Activated CD4-positive, alpha-beta memory T cell treated with anti-CD3 and anti-CD28 coated beads for 36 hours (primary cell): Measurements from ENCODE around the gene HS2ST1. TPM values are rescaled to one million over a fixed set of nuclear protein-coding genes. Genes with fewer than 3 reads are reported as not detected.

Experiments used
- CTCF ChIA-PET: fragments of 350-600 bp; sonication (Branson Sonifier 250); formaldehyde crosslinking; loops from one replicate; lab custom pipeline; 2021; ENCODE audit warnings: antibody characterized with exemption, inconsistent platforms; lab: Charles Lee
- POLR2A ChIA-PET: fragments of 350-600 bp; sonication (Branson Sonifier 250); formaldehyde crosslinking; loops from one replicate; lab custom pipeline; 2021; ENCODE audit warnings: antibody characterized with exemption; lab: Charles Lee
- DNase-seq: peaks from one replicate; pipeline ENCODE4 v3.0.0-alpha.2; 2020
- H3K27ac Mint-ChIP-seq: one replicate; pipeline ENCODE4 v1.8.0; 2021; ENCODE audit warnings: mixed read lengths
- H3K27me3 Mint-ChIP-seq: one replicate; pipeline ENCODE4 v1.8.0; 2021; ENCODE audit warnings: mixed read lengths
- H3K36me3 Mint-ChIP-seq: one replicate; pipeline ENCODE4 v1.8.0; 2021; ENCODE audit warnings: mixed read lengths
- H3K4me1 Mint-ChIP-seq: one replicate; pipeline ENCODE4 v1.8.0; 2021; ENCODE audit warnings: low read depth, mixed read lengths
- H3K4me3 Mint-ChIP-seq: one replicate; pipeline ENCODE4 v1.8.0; 2021; ENCODE audit warnings: mild to moderate bottlenecking, mixed read lengths
- H3K9me3 Mint-ChIP-seq: one replicate; pipeline ENCODE4 v1.8.0; 2021; ENCODE audit warnings: mixed read lengths
- intact Hi-C: fragments of 100-400 bp; cut with micrococcal nuclease; formaldehyde crosslinking; loops from one replicate; pipeline ENCODE4 v1.15.1; 2023
- total RNA-seq, 2 experiments: library from RNA; stranded (reverse); gene quantifications; one replicate each; pipeline ENCODE4 v1.2.3, GENCODE V29; 2021

The HS2ST1 gene
- total RNA-seq, 2 experiments from 2014 or later, result 16.4 to 16.5 TPM

DNA sequence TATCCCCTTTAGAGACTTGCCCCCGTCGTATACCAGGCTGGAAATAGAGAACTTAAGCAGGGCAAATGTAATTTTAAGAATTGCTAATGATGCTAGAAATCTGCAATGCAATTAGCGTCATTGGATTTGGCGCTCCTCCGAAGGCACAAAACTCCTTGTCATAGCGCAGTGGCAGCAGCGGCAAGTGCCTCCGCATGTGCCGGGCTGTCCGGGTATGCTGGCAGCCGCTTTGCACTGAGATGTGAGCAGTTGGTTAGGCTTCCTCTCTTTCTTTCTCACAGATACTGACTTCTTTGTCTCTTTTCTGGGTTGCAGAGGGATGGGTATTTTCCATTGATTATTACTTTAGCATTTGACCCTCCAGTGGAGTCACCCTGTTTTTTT, 220.9 kb downstream of the HS2ST1 start:
- no peak for DNase-seq
- H3K27ac Mint-ChIP-seq, result no peak overlapping the region
- peaks cover 10% of the 10 kb centered on the region for H3K4me1 Mint-ChIP-seq
- POLR2A ChIA-PET, result no interaction called here
- intact Hi-C loops, result no loop called here
- peaks cover 25% of the 10 kb centered on the region for H3K27me3 Mint-ChIP-seq
- no peak overlapping the region for H3K4me3 Mint-ChIP-seq
- no peaks in the 10 kb centered on the region for H3K9me3 Mint-ChIP-seq
- no peaks in the 10 kb centered on the region for H3K36me3 Mint-ChIP-seq
- CTCF ChIA-PET, result no interaction called here

DNA sequence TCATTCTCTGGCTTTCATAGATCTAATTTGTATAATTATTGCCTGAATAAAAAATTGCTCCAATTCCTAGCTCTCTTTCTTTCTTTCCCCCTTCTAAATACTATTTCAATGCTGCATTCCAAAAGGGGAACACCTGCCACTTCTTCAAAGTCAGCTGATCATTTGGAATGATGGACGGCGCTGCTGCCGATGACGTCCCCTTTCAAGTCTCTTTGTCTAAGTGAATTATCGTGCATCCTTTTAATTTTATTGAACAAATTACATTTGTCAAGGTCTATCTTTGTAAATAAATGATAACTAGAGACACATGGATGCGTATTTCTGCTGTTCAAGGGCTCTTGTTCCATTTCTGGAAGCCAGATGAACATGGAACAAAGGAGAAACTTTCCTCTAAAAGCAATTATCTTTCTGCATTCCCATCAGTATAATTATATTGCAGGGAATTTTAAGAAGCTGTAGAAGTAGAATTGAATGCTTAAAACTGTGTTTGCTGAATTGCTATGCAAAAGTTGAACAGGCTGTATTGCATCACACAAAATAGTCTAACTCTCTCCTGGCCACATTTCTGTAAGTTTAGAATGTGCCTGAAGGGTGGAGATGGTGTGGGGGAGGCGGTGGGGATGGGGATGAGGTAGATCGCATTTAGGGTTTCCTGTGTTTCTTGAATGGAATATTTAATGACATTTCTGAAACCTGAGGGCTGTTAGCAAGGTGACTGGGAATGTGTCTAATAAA, 222.3 kb downstream of the HS2ST1 start:
- DNase-seq, result no peak
- Mint-ChIP-seq H3K36me3 (no peaks in the 10 kb centered on the region), H3K4me3 (no peak overlapping the region), H3K9me3 (no peaks in the 10 kb centered on the region), H3K27ac (no peak overlapping the region), H3K4me1 (peaks cover 6% of the 10 kb centered on the region), H3K27me3 (peaks cover 20% of the 10 kb centered on the region)
- intact Hi-C loops, result no loop called here
- CTCF ChIA-PET, result no interaction called here
- POLR2A ChIA-PET, result no interaction called here

DNA sequence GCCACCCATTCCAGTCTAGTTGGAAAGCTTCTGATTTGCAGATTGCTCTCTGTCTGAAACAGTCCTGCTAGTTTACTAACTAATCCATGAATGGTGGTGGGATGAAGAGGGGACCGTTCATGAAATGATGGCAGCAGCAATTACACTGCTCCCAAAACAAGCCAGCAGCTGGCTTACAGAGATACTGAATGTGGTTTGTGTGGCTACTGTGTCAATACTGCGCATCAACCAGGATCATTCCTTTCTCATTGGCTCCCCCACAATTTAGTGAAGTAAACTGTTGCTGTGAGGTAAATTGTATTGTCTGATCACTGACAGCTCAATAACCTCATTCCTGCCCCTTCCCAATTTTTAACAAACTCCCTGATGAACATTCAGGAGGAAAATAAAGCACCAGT, 222.9 kb downstream of the HS2ST1 start:
- Mint-ChIP-seq H3K4me3 (no peak overlapping the region), H3K27me3 (peaks cover 17% of the 10 kb centered on the region), H3K36me3 (no peaks in the 10 kb centered on the region), H3K9me3 (no peaks in the 10 kb centered on the region), H3K4me1 (peaks cover 5% of the 10 kb centered on the region), H3K27ac (no peak overlapping the region)
- intact Hi-C loops, result no loop called here
- no peak for DNase-seq
- POLR2A ChIA-PET, result no interaction called here
- CTCF ChIA-PET, result no interaction called here

DNA sequence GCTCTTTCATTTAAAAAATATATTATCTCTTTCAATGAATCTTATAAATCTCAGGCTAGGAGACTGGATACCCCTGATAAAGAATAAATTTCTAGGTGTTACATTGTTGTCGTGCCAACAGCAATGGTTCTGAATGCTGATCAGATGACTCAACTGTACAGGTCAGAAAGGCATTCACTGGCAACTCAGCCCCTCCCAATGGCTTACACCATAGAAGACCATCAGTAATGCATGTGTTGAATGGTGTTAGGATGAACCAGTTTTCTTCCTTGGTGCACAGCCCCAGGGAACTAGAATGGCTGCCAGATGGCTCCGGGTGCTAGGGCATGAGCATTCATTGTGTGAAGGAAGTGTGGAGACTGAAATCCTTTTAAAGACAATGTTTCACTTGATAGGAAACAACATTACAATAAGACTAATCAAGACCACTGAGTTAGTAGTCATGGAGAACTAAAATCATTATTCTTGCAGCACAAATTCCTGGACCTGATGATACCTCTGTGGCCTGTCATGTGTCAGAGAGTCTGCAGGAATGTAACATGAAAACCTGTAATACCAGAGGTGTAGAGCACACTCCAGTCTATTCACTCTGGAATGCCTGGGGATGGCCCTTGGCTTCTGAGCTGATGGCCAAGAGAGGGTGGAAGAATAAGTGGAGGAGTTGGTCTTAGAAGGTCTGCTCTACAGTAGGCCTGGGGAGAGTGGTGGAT, 226.6 kb downstream of the HS2ST1 start:
- POLR2A ChIA-PET, result no interaction called here
- no peak for DNase-seq
- no peaks in the 10 kb centered on the region for H3K9me3 Mint-ChIP-seq
- H3K4me1 Mint-ChIP-seq, result no peaks in the 10 kb centered on the region
- peaks cover 3% of the 10 kb centered on the region for H3K27me3 Mint-ChIP-seq
- H3K27ac Mint-ChIP-seq, result no peak overlapping the region
- CTCF ChIA-PET, result no interaction called here
- intact Hi-C loops, result no loop called here
- no peaks in the 10 kb centered on the region for H3K36me3 Mint-ChIP-seq
- H3K4me3 Mint-ChIP-seq, result no peak overlapping the region

DNA sequence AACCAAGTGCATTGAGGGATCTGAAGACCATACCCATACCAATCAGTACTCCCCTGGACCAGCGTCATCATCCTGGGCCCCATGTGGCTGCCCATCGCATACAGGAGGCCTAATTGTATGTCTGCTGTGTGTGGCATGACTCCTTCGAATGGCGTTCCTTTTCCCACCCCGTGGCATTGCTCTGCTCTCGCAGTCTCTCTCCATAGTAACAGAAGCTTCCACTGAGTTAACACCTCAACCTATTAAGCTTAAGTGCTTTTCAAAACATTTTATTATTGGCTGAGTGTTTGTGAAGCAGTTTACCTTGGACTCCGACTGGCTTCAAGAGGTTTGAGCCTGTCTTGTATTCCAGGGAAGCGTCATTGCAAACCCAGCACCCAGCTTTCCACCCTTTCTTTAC, 227.1 kb downstream of the HS2ST1 start:
- H3K9me3 Mint-ChIP-seq, result no peaks in the 10 kb centered on the region
- intact Hi-C loops, result no loop called here
- H3K4me3 Mint-ChIP-seq, result no peak overlapping the region
- H3K36me3 Mint-ChIP-seq, result no peaks in the 10 kb centered on the region
- POLR2A ChIA-PET, result no interaction called here
- H3K4me1 Mint-ChIP-seq, result no peaks in the 10 kb centered on the region
- peaks cover 6% of the 10 kb centered on the region for H3K27me3 Mint-ChIP-seq
- H3K27ac Mint-ChIP-seq, result no peak overlapping the region
- CTCF ChIA-PET, result no interaction called here
- no peak for DNase-seq

DNA sequence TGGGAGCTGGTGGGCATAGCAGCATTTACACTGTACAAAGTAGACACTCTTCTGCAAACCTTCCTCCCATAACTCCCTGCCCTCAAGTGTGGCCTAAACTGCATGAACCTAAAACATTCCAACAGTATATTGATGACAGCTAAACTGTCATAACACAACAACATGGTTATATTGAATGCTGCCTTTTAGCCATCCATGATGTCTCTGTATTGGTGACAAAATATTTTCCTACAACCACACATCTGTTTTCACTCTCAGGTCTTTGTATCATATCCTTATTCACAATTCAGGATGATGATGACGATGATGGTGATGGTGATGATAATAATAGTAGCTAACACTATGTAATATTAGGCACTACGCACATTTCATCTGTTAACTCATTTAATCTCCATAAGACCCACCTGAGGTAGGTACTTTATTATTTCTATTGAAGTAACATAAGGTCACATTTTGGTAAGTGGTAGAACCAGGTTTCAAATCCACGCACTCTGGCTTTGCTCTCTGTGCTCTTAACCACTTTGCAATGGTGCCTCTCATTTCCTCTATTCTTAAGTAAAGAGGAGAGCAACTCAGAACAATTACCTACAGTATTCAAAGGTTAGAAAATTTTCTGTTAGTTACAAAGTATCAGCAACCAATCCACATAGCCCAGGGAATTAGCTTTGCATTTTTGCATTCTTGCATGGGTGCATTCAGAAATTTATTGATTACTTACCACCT, 229.1 kb downstream of the HS2ST1 start:
- no peak overlapping the region for H3K4me3 Mint-ChIP-seq
- no peaks in the 10 kb centered on the region for H3K9me3 Mint-ChIP-seq
- H3K27ac Mint-ChIP-seq, result no peak overlapping the region
- H3K4me1 Mint-ChIP-seq, result no peaks in the 10 kb centered on the region
- DNase-seq, result no peak
- POLR2A ChIA-PET, result no interaction called here
- intact Hi-C loops, result no loop called here
- CTCF ChIA-PET, result interaction anchor here (0.5 kb wide), 1 partner anchor 815 kb away, joined by 3 read pairs; no protein-coding TSS in a partner anchor
- peaks cover 13% of the 10 kb centered on the region for H3K27me3 Mint-ChIP-seq
- H3K36me3 Mint-ChIP-seq, result no peaks in the 10 kb centered on the region

DNA sequence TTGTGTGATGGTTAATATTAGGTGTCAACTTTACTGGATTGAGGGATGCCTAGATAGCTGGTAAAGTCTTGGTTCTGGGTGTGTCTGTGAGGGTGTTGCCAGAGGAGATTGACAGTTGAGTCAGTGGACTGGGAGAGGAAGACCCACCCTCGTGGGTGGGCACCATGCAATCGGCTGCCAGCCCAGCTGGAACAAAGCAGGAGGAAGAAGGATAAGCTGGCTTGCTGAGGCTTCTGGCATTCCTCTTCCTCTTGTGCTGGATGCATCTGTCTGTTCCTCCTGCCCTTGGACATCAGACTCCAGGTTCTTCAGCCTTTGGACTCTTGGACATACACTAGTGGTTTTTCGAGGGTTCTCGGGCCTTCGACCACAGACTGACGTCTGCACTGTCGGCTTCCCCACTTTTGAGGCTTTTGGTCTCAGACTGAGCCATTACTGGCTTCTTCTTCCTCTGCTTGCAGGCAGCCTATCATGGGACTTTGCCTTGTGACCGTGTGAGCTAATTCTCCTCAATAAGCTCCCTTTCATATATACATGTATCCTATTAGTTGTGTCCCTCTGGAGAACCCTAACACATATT, 230.0 kb downstream of the HS2ST1 start:
- no peak for DNase-seq
- Mint-ChIP-seq H3K4me1 (no peaks in the 10 kb centered on the region), H3K9me3 (no peaks in the 10 kb centered on the region), H3K36me3 (no peaks in the 10 kb centered on the region), H3K27me3 (peaks cover 21% of the 10 kb centered on the region), H3K4me3 (no peak overlapping the region), H3K27ac (no peak overlapping the region)
- intact Hi-C loops, result no loop called here
- CTCF ChIA-PET, result interaction anchor here (0.5 kb wide), 1 partner anchor 814 kb away, joined by 3 read pairs; no protein-coding TSS in a partner anchor
- POLR2A ChIA-PET, result no interaction called here

DNA sequence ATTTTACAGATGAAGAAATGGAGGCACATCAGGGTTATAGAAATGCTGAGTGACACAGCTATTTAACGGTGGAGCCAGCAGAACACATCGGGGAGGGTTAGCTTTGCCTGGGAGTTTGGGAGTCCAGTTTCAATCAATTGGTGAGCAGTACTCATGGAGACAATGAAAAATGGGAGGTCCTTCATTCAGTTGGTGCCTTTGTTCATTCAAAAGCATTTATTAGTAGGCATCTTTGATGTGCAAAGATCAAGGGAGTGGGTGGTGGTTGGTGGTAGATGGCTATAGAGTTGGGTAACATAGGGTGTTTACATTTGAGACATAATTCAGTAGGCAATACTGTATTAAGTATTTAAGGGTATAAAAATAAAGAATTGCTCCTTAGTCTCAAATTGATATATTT, 230.5 kb downstream of the HS2ST1 start:
- H3K9me3 Mint-ChIP-seq, result no peaks in the 10 kb centered on the region
- no peaks in the 10 kb centered on the region for H3K4me1 Mint-ChIP-seq
- intact Hi-C loops, result no loop called here
- ChIA-PET POLR2A (no interaction called here), CTCF (no interaction called here)
- peaks cover 24% of the 10 kb centered on the region for H3K27me3 Mint-ChIP-seq
- no peak overlapping the region for H3K4me3 Mint-ChIP-seq
- H3K36me3 Mint-ChIP-seq, result no peaks in the 10 kb centered on the region
- no peak overlapping the region for H3K27ac Mint-ChIP-seq
- no peak for DNase-seq

DNA sequence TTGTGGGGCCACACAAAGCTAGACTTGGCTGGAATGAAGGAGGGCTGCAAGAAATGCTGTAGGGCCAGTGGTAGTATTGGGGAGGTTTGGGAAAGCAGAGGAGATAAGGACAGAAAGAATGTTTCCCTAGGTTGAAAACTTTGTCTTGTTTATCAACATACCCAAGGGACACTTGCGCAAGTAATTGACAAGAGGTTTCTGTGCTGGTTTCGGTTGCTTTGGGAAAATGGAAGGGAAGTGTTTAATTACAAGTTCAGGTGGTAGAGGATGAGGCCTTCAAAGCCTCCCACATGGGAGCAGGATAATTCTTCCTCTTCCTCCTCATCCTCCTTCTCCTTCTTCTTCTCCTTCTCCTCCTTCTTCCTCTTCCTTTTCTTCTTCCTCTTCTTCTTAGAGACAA, 232.1 kb downstream of the HS2ST1 start:
- peaks cover 30% of the 10 kb centered on the region for H3K27me3 Mint-ChIP-seq
- no peaks in the 10 kb centered on the region for H3K9me3 Mint-ChIP-seq
- H3K27ac Mint-ChIP-seq, result no peak overlapping the region
- CTCF ChIA-PET, result interaction anchor here (1.6 kb wide), 1 partner anchor 13 kb away, joined by 3 read pairs; no protein-coding TSS in a partner anchor
- peaks cover 5% of the 10 kb centered on the region for H3K4me1 Mint-ChIP-seq
- POLR2A ChIA-PET, result no interaction called here
- DNase-seq, result no peak
- H3K4me3 Mint-ChIP-seq, result no peak overlapping the region
- H3K36me3 Mint-ChIP-seq, result no peaks in the 10 kb centered on the region
- intact Hi-C loops, result no loop called here

DNA sequence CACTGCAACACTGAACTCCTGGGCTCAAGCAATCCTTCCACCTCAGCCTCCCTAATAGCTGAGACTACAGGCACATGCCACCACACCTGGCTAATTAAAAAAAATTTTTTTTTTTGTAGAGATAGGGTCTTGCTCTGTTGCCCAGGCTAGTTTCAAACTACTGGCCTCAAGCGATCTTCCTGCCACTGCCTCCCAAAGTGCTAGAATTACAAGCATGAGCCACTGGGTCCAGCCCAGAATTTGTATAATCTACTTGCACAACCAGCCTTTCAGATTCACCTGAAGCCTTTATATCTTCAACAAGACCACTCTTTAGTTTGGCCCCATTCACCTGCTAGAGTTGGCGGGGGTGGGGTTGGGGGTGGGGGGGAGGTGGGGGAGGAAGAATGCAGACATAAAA, 232.6 kb downstream of the HS2ST1 start:
- POLR2A ChIA-PET, result no interaction called here
- intact Hi-C loops, result no loop called here
- Mint-ChIP-seq H3K36me3 (no peaks in the 10 kb centered on the region), H3K27ac (no peak overlapping the region), H3K27me3 (peaks cover 33% of the 10 kb centered on the region), H3K4me1 (peaks cover 10% of the 10 kb centered on the region), H3K9me3 (no peaks in the 10 kb centered on the region), H3K4me3 (no peak overlapping the region)
- no peak for DNase-seq
- CTCF ChIA-PET, result interaction anchor here (1.6 kb wide), 1 partner anchor 13 kb away, joined by 3 read pairs; no protein-coding TSS in a partner anchor

DNA sequence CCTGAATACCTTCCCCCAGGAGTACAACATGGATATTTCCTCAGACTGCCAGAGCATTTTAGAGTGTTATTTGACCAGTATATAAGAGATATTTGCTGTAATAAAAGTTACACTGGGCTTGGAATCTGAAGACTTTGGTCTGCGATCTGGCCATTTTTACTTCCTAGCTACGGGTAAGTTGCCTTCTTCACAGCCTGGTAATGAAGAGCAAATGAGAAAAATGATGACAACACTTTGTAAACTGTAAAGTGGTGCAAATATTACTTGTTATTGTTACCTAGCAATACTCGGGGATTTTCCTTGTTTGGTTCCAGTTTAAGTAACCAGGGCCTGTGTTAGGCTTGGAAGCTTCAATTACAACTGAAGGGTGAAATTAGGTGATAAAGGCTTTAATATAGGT, 233.4 kb downstream of the HS2ST1 start:
- H3K27me3 Mint-ChIP-seq, result peaks cover 41% of the 10 kb centered on the region
- no peaks in the 10 kb centered on the region for H3K36me3 Mint-ChIP-seq
- H3K4me3 Mint-ChIP-seq, result no peak overlapping the region
- ChIA-PET CTCF (interaction anchor here (1.6 kb wide), 1 partner anchor 14 kb away, joined by 3 read pairs; no protein-coding TSS in a partner anchor), POLR2A (no interaction called here)
- intact Hi-C loops, result no loop called here
- no peak for DNase-seq
- no peaks in the 10 kb centered on the region for H3K9me3 Mint-ChIP-seq
- H3K27ac Mint-ChIP-seq, result no peak overlapping the region
- H3K4me1 Mint-ChIP-seq, result peaks cover 16% of the 10 kb centered on the region

DNA sequence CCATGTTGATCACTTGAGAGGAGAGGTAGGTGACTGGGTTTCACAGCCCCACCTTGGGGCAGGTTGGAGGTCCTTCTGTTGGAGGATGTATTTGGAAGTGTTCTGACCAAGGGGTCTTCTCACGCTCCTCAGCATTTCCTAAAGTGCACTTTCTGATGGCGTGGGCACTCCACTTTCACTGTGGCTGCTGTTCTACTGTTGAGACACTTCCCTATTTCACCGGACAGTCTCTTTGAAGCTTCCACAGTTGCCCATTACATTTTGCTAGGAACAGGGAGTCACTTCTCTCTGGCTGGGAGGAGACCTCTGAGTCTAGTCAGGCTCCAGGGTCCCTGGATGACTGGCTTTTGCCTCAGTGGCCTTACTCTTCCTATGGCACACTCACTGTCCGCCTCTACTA, 234.2 kb downstream of the HS2ST1 start:
- H3K27ac Mint-ChIP-seq, result no peak overlapping the region
- peaks cover 48% of the 10 kb centered on the region for H3K27me3 Mint-ChIP-seq
- intact Hi-C loops, result no loop called here
- no peak overlapping the region for H3K4me3 Mint-ChIP-seq
- ChIA-PET POLR2A (no interaction called here), CTCF (no interaction called here)
- peaks cover 16% of the 10 kb centered on the region for H3K4me1 Mint-ChIP-seq
- H3K9me3 Mint-ChIP-seq, result no peaks in the 10 kb centered on the region
- DNase-seq, result no peak
- H3K36me3 Mint-ChIP-seq, result no peaks in the 10 kb centered on the region
